ENCODE results near the gene RGS16. TPM values are rescaled to one million over a fixed set of nuclear protein-coding genes. Genes with fewer than 3 reads are reported as not detected.

Gene RGS16
- total RNA-seq, 1 donor from 2014 or later = 1.6 TPM

DNA sequence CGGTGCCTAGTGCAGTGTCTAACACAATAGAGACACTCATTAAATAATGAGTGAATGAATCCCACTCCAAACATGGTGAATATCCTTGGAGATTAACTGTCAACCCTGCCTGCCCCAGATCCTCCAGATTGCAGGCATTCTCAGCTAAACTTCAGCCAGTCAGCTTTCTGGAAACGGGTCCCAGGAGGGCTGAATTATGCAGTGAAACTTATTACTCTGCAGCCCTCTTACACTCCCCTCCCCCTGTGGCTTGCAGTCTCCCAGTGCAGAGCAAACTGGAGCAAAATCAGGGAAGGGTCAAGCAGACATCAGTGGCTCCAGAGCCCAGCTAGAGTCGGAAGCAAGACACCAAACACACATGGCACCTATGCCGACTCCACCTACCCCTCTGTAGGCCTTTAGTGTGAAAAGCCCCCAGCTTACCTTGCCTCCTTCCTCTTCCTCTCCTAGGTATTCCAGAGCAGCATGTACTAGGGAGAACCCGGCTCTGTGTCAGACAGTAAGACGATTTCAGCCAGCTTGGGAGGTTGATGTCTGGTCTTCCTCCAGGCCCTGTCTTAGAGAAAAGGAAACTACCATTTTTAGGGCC is 6.5 kb upstream of the RGS16 start:
- DNase-seq (ENCODE audit: low spot score in 2 of 2) (no peak), FAIRE-seq (no peak)

- no peak for FAIRE-seq
- DNase-seq (ENCODE audit: low spot score in 2 of 2) = no peak
Measured at GRCh38 chr1:182608845-182609610, 4.8 kb upstream of the RGS16 start.

- no peak for FAIRE-seq
Measured at GRCh38 chr1:182608236-182608635, 4.0 kb upstream of the RGS16 start.

DNA sequence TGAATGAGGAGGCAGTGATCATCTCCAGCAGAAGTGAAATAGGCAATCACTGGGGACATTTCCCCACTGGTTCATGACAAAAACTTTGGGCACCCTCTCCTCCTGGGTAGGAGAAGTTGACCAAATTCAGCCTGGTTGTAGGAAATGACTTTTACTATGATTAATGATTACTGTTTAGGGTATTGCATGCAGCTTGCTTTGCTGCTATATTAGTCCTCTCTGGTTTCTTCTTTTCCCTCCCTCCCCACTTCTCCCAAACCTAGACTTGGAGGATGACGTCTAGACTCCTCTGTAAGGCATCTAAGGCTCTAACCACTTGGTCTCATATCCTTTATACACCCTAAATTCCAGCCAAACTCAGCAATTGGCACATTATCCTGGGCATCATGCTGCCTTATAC is 3.4 kb upstream of the RGS16 start:
- DNase-seq (ENCODE audit: low spot score in 2 of 2) (no peak), FAIRE-seq (no peak)

More at GRCh38 chr1:182608236-182608635, 4.0 kb upstream of the RGS16 start:
- DNase-seq (ENCODE audit: low spot score in 2 of 2) = no peak

- FAIRE-seq (no peak), DNase-seq (ENCODE audit: low spot score in 2 of 2) (no peak)
Measured at GRCh38 chr1:182603646-182604174, 479 bp downstream of the RGS16 start.

DNA sequence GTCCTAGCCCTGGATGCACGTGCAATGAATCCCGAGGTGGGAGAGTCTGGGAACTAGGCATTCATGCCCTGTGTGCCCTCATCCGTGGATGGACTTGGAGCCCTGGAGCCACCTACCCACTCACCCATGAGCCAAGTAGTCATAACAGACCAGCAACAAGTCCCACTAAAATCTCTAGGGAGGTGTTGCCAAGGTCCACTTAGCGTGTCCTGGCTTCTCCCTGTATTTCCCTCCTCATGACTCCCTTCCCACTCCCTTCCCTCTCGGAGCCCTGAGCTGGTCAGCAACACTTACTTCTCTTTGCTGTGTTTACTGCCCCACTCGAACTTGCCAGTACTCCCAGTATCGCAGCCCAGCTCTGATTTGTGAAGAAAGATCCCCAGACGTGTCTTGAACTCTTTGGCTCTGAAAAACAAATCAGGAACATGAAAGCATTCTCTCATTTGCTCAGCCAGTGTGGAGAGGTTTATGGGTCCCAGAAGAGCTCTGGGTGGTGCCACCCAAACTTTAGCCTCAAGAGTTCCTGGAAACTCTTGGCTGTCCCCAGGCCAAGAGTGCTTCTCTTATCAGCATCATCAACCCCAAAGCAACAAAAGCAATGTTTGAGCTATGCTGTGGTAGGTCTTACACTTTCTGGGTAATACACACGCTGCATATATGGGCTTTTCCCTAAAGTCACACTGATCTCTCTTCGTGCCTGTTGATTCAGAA is 1.1 kb downstream of the RGS16 start:
- no peak for FAIRE-seq
- DNase-seq (ENCODE audit: low spot score in 2 of 2) = no peak

DNA sequence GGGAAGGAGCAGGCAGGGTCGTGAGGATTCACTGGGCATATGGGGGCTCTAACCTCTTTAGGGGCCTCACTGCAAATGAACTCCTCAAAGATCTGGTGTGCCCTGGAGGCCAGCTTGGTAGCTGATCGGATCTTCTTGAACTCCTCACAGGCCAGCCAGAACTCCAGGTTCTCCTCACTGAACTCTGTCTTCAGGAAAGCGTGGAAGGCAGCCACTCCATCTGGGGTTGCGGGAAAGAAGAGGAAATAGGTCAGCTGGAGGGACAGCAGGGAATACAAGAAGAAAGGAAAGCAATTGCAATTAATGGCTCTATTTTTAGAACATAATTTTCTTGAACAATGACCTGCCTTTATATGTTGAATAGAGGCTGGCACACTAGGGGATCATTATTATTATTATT is 2.3 kb downstream of the RGS16 start:
- DNase-seq (ENCODE audit: low spot score in 2 of 2) = no peak

DNA sequence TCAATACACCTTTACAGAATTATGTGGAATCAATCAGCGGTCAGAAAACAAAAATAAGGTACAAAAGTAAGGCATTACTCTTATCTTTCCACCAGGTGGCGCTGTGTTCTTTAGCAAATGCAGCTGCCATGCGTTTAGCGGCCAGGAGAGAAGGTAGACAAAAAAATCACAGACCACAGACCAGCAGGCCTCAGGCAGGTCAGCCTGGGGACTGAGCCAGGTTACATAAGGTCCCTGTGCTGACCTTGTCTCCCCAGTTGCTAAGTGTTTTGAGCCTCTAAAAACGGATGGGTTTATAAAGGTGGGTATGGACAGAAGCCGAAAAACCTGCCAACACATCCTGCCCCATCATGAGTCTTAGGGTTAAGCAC is 2.8 kb downstream of the RGS16 start:
- peak; percentile 62 to 75 for DNase-seq (ENCODE audit: low spot score in 2 of 2)
- FAIRE-seq = no peak

More for the DNA sequence above, 2.3 kb downstream of the RGS16 start:
- FAIRE-seq = no peak

- DNase-seq (ENCODE audit: low spot score in 2 of 2) (no peak), FAIRE-seq (no peak)
Measured at GRCh38 chr1:182600745-182601415, 3.3 kb downstream of the RGS16 start.

GRCh38 chr1:182600036-182600713 is 4.0 kb downstream of the RGS16 start:
- DNase-seq (ENCODE audit: low spot score in 2 of 2) = no peak
- no peak for FAIRE-seq

DNA sequence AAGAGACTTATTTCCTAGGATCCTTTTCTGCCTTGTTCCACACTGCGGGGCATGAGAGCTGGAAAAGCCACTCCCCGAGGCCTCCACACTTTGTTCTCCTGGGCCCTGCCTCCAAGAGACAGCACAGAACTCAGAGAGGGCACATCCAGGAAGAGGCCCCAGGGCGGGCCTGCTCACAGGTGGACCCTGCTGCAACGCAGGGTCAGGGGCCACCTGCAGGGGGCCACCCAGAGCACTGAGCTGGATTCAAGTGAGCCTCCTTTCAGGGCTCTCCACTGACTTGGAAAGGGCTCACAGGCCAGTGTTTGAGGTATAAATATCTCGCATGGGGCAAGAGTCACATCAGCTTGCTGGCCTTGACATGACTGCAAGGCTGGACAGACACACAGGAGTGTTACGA is 4.8 kb downstream of the RGS16 start:
- no peak for FAIRE-seq
- DNase-seq (ENCODE audit: low spot score in 2 of 2) = no peak

GRCh38 chr1:182598296-182598695 is 5.9 kb downstream of the RGS16 start:
- FAIRE-seq = no peak

GRCh38 chr1:182596934-182597333 is 7.3 kb downstream of the RGS16 start:
- DNase-seq (ENCODE audit: low spot score in 2 of 2) (no peak), FAIRE-seq (no peak)

More at GRCh38 chr1:182598296-182598695, 5.9 kb downstream of the RGS16 start:
- no peak for DNase-seq (ENCODE audit: low spot score in 2 of 2)

- FAIRE-seq (no peak), DNase-seq (ENCODE audit: low spot score in 2 of 2) (peak in 1 of 2 donors; percentile 70)
Measured at GRCh38 chr1:182595641-182596240, 8.4 kb downstream of the RGS16 start.

- no peak for DNase-seq (ENCODE audit: low spot score in 2 of 2)
- no peak for FAIRE-seq
Measured at GRCh38 chr1:182589931-182590330, 14.3 kb downstream of the RGS16 start.

DNA sequence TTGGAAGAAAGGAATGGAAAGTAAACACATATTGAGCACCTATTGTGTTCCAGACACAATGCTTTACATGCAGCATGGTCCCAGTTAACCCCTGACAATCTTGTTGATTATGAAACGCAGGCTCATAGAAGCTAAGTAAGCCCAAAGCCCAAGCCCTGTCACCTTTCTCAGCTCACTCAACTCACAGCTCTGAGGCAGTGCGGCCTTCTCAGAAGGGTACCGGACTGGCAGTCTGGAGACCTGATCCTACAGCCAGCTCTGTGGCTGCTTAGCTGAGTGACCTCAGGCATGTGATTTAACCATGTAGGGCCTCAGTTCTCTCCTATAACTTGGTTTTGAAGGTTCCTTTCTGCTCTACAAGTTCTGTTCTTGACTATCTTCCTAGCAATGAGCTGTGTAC is 14.7 kb downstream of the RGS16 start:
- no peak for FAIRE-seq

DNA sequence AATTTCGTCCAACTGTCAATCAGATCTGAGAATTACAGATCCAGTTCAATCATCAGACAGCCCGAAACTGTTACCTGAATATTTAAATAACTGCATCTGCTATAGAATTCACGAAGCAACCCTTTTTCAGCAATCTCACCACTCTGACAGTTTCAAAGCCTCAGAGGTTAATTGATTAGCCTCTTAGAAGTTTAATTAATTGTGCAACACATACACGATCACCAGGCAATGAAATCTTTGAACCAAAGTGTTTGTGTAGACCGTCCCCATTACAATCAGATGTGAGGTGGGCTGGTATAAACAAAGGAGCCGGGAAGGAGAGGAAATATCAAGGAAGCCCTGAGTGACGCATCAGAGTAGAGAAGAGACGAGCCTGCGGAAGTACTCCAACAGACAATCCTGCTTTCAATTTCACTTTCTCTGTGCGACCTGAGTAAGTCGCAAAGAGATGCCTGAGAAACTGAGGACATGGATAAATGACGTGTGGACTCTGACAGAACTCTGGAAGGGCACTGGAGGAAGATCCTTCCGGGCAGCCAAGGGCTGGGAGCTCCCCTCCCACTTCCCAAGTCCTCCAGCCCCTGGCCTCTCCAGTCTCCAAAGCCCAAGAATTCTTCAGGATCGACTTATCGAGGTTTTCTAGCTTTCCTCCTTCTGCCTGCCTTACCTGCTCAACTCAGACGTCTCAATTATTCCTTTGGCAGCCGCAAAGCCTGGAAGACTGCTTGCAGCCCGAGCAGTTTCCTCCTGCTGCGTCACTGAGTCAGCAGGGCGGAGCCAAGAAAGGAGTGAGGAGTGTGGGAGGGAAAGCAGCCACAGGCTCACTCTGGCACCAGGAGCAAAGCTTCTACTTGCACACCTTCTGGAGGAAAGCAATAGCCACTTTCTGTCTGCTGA is 15.4 kb downstream of the RGS16 start, which contains the start of gene RNASEL:
Gene RNASEL, minus strand, starts transcription at position 757 of the 897 bp plus-strand sequence. CDS start 2,450 bp downstream, outside the sequence.
- FAIRE-seq = no peak
- peak in 1 of 2 donors; percentile 56 for DNase-seq (ENCODE audit: low spot score in 2 of 2)

More for the DNA sequence above, 14.7 kb downstream of the RGS16 start:
- DNase-seq (ENCODE audit: low spot score in 2 of 2) = no peak

DNA sequence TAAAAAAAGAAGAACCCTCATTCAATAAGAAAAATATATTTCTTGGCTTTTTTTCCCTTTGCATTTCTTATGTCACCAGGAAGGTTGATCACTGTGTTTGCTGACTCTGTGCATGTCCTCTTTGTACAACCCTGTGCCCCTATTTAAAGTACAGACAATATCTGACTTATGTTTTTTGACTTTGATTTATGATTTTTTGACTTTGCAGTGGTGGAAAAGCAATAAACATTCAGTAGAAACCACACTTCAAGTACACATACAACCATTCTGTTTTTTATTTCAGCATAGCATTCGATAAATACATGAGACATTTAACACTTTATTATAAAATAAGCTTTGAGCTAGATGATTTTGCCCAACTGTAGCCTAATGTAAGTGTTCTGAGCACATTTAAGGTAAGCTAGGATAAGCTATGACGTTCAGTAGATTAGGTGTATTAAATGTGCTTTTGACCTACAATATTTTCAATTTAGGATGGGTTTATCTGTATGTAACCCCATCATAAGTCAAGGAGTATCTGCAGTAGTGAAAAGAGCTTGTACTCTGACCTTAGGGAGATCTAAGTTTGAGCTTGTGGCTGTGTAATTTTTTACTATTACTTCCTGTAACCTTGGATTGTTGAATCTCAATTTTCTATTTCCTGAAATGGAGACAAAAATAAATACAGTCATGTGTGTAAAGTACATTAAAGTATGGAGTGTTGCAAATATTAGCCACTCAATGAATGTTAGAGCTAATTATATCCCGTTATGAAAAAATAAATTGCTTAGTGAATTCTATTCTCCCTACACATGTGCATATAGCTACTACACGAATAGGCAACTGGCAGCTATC is 16.3 kb downstream of the RGS16 start:
- FAIRE-seq (no peak), DNase-seq (ENCODE audit: low spot score in 2 of 2) (no peak)
